ENCODE measurements around the gene MSMB.
A peak's percentile ranks its signal among the peaks of the same experiment; 100 is the strongest.
"Not testable (repeated sequence)": the region's sequence is repeated elsewhere in the genome, so short reads cannot be mapped to it uniquely, and the experiment has no call there.

Gene MSMB

GRCh38 chr10:46046261-46046660, at the start of gene MSMB:
MSMB (minus strand) TSS chr10:46046269; CDS start chr10:46046237, 32 bp downstream.
- DNase-seq = no peak

- DNase-seq = no peak
These were observed 49.1 kb upstream of the MSMB start for GRCh38 chr10:46094931-46095750.

- DNase-seq = no peak
These were observed 48.1 kb upstream of the MSMB start for GRCh38 chr10:46094197-46094500.

GRCh38 chr10:46093316-46094196, 47.5 kb upstream of the MSMB start:
- DNase-seq = not testable (repeated sequence)

- peak; percentile 81 to 86 for DNase-seq
These were observed 46.5 kb upstream of the MSMB start for GRCh38 chr10:46092524-46093081.

- DNase-seq = no peak
These were observed 45.9 kb upstream of the MSMB start for GRCh38 chr10:46091828-46092523.

GRCh38 chr10:46091080-46091827, 45.2 kb upstream of the MSMB start:
- DNase-seq = no peak

- DNase-seq = no peak
These were observed 44.3 kb upstream of the MSMB start for GRCh38 chr10:46090258-46090812.

- DNase-seq = not testable (repeated sequence)
These were observed 41.3 kb upstream of the MSMB start for GRCh38 chr10:46087381-46087780.

GRCh38 chr10:46084321-46085165, 38.5 kb upstream of the MSMB start:
- DNase-seq = no peak

GRCh38 chr10:46080886-46081285, 34.8 kb upstream of the MSMB start:
- no peak for DNase-seq

GRCh38 chr10:46079831-46080585, 33.9 kb upstream of the MSMB start:
- peak; percentile 94 to 95 for DNase-seq

- peak; percentile 27 to 52 for DNase-seq
These were observed 31.8 kb upstream of the MSMB start for GRCh38 chr10:46077731-46078413.

GRCh38 chr10:46077141-46077554, 31.1 kb upstream of the MSMB start:
- peak; percentile 89 to 92 for DNase-seq

- DNase-seq = no peak
These were observed 29.8 kb upstream of the MSMB start for GRCh38 chr10:46075869-46076268.

GRCh38 chr10:46074196-46074946, 28.3 kb upstream of the MSMB start:
- no peak for DNase-seq

- DNase-seq = no peak
These were observed 27.5 kb upstream of the MSMB start for GRCh38 chr10:46073564-46073963.

GRCh38 chr10:46070749-46071148, 24.7 kb upstream of the MSMB start:
- DNase-seq = no peak
